ENCODE data around the gene GPA33.

GPA33 gene

DNA sequence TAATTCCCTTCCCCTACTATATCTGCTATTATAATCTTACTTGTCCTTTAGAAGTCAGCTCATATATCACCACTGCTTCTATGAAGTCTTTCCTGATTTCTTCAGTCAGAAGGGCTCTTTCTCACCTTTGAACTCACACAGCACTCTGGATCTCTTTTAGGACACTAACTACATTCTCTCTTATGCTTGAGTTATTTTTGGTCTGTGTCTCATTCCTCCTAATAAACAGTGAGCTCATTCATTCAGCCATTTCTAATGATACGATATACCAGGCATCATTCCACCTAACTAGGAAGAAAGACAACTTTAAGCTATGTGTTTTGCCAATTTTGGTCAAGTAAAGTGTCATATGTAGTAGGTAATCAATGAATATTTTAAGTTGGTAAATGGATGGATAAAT, 2.5 kb upstream of the GPA33 start:
- FAIRE-seq: no peak
- DNase-seq (ENCODE audit: extremely low spot score, insufficient read length, low read depth): no peak

- FAIRE-seq (no peak), DNase-seq (ENCODE audit: extremely low spot score, insufficient read length, low read depth) (no peak)
These were observed 251 bp downstream of the GPA33 start for GRCh38 chr1:167089939-167090313.

GRCh38 chr1:167088746-167089417, 1.3 kb downstream of the GPA33 start:
- DNase-seq (ENCODE audit: extremely low spot score, insufficient read length, low read depth): no peak
- FAIRE-seq: no peak

- FAIRE-seq: no peak
- DNase-seq (ENCODE audit: extremely low spot score, insufficient read length, low read depth): no peak
These were observed 3.4 kb downstream of the GPA33 start for GRCh38 chr1:167086768-167087167.

DNA sequence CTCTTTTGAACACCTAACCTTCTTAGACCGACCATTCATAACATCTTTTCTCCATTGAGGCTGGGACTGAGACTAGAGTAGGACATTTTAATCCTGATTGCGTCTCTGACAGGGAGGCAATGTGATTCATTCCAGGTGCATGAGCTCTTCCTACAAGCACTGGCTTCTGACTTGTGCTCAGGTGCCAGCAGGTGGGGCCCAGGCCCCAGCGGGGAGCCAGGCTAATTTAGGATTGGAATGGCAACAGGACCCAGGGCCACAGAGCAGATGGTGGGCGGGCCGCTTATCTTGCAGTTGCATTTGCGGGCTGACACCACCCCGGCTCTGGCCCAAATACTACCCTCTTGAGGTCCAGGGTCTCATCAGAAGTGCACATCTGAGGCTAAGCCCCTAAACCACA, 4.1 kb downstream of the GPA33 start:
- DNase-seq (ENCODE audit: extremely low spot score, insufficient read length, low read depth) (no peak), FAIRE-seq (no peak)

DNA sequence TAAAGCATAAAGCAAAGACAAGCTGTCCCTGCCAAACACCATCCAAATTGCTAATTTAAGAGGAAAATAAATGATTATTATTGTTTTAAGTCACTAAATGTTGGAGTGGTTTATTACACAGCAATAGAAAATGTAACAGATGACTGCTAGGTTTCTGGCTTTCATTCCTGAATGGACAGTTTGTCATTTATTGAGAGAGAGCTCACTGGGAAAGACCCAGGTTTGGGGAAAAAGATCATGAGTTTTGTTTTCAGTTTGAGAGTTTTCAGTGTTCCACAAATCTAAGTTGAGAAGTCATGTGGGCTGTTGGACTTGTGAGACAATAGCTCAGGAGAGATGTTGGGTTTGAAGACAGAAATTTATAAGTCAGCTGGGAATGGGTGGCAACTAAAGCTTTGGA, 5.4 kb downstream of the GPA33 start:
- FAIRE-seq (no peak), DNase-seq (ENCODE audit: extremely low spot score, insufficient read length, low read depth) (no peak)

GRCh38 chr1:167083871-167084270, 6.3 kb downstream of the GPA33 start:
- FAIRE-seq: no peak
- DNase-seq (ENCODE audit: extremely low spot score, insufficient read length, low read depth): no peak

DNA sequence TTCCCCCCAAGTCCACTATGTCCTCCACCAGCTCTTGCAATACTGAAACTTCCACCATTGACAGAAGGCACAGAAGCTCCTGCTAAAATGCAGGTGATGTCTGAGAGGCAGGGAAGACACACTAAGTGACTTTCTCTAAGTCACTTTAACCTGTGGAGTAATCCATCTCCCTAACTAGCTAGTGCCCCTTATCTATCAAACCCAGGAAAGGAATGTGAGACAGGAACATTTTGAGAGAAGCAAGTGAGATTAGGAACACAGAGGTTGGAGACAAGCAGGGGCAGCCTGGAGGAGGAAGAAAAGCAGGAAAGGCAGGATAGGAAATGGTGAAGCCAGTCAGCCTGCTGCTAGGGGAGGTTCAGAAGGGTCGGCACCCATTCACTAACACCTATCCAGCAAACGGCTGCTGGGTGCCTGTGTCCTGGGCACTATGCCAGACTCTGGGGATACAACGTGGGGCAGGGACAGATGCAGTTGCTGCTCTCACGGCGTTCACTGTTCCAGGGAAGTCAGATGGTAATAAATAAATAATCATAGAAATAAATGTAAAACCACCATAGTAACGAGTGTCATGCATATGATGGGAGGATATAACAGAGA, 7.0 kb downstream of the GPA33 start:
- no peak for FAIRE-seq
- no peak for DNase-seq (ENCODE audit: extremely low spot score, insufficient read length, low read depth)

GRCh38 chr1:167082511-167083027, 7.6 kb downstream of the GPA33 start:
- no peak for DNase-seq (ENCODE audit: extremely low spot score, insufficient read length, low read depth)
- no peak for FAIRE-seq

- DNase-seq (ENCODE audit: extremely low spot score, insufficient read length, low read depth): no peak
- no peak for FAIRE-seq
These were observed 8.5 kb downstream of the GPA33 start for GRCh38 chr1:167081594-167082156.

- DNase-seq (ENCODE audit: extremely low spot score, insufficient read length, low read depth) (no peak), FAIRE-seq (no peak)
These were observed 12.3 kb downstream of the GPA33 start for GRCh38 chr1:167077868-167078210.

- no peak for FAIRE-seq
- DNase-seq (ENCODE audit: extremely low spot score, insufficient read length, low read depth): no peak
These were observed 12.9 kb downstream of the GPA33 start for GRCh38 chr1:167077128-167077867.

GRCh38 chr1:167076136-167076710, 14.0 kb downstream of the GPA33 start:
- DNase-seq (ENCODE audit: extremely low spot score, insufficient read length, low read depth): no peak

GRCh38 chr1:167071286-167071685, 18.9 kb downstream of the GPA33 start:
- no peak for FAIRE-seq
- DNase-seq (ENCODE audit: extremely low spot score, insufficient read length, low read depth): no peak

More at GRCh38 chr1:167076136-167076710, 14.0 kb downstream of the GPA33 start:
- FAIRE-seq: no peak

GRCh38 chr1:167068761-167069160, 21.4 kb downstream of the GPA33 start:
- no peak for FAIRE-seq
- DNase-seq (ENCODE audit: extremely low spot score, insufficient read length, low read depth): no peak

GRCh38 chr1:167067904-167068303, 22.3 kb downstream of the GPA33 start:
- FAIRE-seq: no peak
- DNase-seq (ENCODE audit: extremely low spot score, insufficient read length, low read depth): no peak

GRCh38 chr1:167066333-167067122, 23.6 kb downstream of the GPA33 start:
- DNase-seq (ENCODE audit: extremely low spot score, insufficient read length, low read depth) (peak; percentile 72), FAIRE-seq (peak; percentile 54)

DNA sequence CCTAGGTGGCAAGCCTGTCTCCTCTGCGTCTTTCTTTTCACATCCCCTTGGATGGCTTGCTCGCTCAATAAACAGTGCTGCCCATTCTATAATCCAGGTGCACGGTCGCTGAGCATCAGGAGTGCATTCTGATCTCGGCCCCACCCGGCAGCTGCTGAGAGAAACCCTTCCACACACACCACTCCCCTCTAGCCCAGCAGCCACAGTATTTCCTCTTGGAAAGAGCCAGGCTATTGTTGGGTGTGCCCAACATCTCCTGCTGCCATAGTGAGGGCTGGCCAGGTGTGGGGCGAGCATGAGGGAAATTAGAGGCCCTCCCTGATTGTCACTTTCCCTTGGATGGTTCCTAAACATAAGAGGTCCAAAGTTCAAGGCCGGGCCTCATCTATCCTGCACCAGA, 24.7 kb downstream of the GPA33 start:
- DNase-seq (ENCODE audit: extremely low spot score, insufficient read length, low read depth): no peak
- FAIRE-seq: no peak

DNA sequence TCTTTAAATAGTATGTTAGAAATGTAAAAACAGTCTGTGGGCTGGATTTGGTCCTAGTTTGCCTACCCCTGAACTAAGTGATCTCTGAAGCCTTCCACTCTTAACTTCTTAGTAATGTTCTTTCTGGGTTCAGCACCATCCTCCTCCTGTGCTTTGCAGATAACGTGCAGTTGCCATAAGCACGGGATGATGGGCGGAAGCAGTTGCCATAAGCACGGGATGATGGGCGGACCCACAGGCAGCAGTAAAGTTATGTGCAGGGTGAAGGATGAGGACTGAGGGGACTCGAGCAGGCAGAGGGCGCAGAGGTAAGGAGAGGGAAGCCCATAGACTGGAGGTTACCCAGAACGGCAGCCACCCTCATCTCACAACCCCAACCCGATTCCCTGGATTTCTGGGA, 25.6 kb downstream of the GPA33 start:
- FAIRE-seq: no peak
- DNase-seq (ENCODE audit: extremely low spot score, insufficient read length, low read depth): no peak

DNA sequence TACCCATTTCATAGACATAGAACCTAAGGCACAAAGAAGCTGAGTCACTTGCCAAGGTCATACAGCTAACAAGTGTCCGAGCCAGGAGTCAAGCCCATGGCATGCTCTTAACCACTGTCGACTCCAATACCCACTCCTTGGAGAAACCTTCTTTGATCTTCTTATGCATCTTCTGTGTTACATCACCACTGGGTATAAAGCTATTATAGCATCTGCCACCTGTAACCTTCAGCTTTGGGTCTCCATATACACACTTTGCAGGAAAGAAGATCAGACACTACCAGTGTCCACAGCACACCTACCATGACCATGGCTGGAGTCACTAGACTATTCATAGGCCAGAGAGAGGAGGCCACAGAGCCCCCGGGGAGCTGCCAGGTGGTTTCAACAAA, 29.1 kb downstream of the GPA33 start:
- no peak for FAIRE-seq
- DNase-seq (ENCODE audit: extremely low spot score, insufficient read length, low read depth): no peak
